Common myeloid progenitor, CD34-positive (primary cell): Measurements from ENCODE around the gene CPOX.
"Not testable (repeated sequence)": the region's sequence is repeated elsewhere in the genome, so short reads cannot be mapped to it uniquely, and the experiment has no call there.

Source experiments
- CTCF ChIA-PET: fragments of 350-600 bp; sonication (Branson Sonifier 250); formaldehyde crosslinking; loops from one replicate; lab custom pipeline; 2021; ENCODE audit warnings: antibody characterized with exemption; lab: Charles Lee
- POLR2A ChIA-PET: fragments of 350-600 bp; sonication (Branson Sonifier 250); formaldehyde crosslinking; loops from one replicate; lab custom pipeline; 2021; ENCODE audit warnings: antibody characterized with exemption; lab: Charles Lee
- DNase-seq, 3 donors: peaks; one replicate each; pipeline versions ENCODE4 v3.0.0 to v3.0.0-alpha.2; 2013
- H3K27ac ChIP-seq, 2 experiments: 1 replicate in 1 of 2; 2 replicates in 1 of 2; pipeline ENCODE4 v1.7.0; 2013; ENCODE audit warnings: inconsistent platforms in 2 of 2, low read length in 2 of 2, mild to moderate bottlenecking in 2 of 2, low read depth in 1 of 2, moderate library complexity in 1 of 2; ENCODE audit not compliant: severe bottlenecking in 2 of 2, insufficient read depth in 1 of 2, poor library complexity in 1 of 2
- H3K27me3 ChIP-seq, 5 experiments: replicated peaks in 2 of 5; 1 replicate in 3 of 5; 2 replicates in 2 of 5; pipeline versions ENCODE4 v1.6.1 to v1.7.0; 2013; ENCODE audit warnings: low read length in 4 of 5, mild to moderate bottlenecking in 2 of 5, moderate library complexity in 2 of 5, inconsistent platforms in 1 of 5; ENCODE audit not compliant: insufficient read depth in 5 of 5, control insufficient read depth in 4 of 5
- H3K36me3 ChIP-seq, 4 experiments: 1 replicate in 2 of 4; 2 replicates in 2 of 4; pipeline versions ENCODE4 v1.6.1 to v1.7.0; 2013; ENCODE audit warnings: low read length in 3 of 4, control low read depth in 1 of 4, mild to moderate bottlenecking in 1 of 4; ENCODE audit not compliant: control insufficient read depth in 4 of 4, insufficient read depth in 4 of 4
- H3K4me1 ChIP-seq, 4 experiments: 1 replicate in 3 of 4; 2 replicates in 1 of 4; pipeline versions ENCODE4 v1.6.1 to v1.7.1; 2013; ENCODE audit warnings: low read length in 3 of 4, mild to moderate bottlenecking in 3 of 4, control low read depth in 1 of 4, inconsistent platforms in 1 of 4, moderate library complexity in 1 of 4; ENCODE audit not compliant: control insufficient read depth in 4 of 4, insufficient read depth in 4 of 4; ENCODE audit errors: control extremely low read depth in 1 of 4
- H3K4me3 ChIP-seq, 7 experiments: 1 replicate in 4 of 7; 2 replicates in 3 of 7; pipeline versions ENCODE4 v1.5.1 to v1.7.0; 2013; ENCODE audit warnings: mild to moderate bottlenecking in 7 of 7, low read length in 6 of 7, moderate library complexity in 6 of 7, inconsistent platforms in 2 of 7, low read depth in 2 of 7, control low read depth in 1 of 7; ENCODE audit not compliant: insufficient read depth in 4 of 7, control insufficient read depth in 1 of 7; ENCODE audit errors: extremely low read depth in 1 of 7
- H3K9me3 ChIP-seq, 5 experiments: 1 replicate in 4 of 5; 2 replicates in 1 of 5; pipeline versions ENCODE4 v1.6.1 to v1.7.1; 2013; ENCODE audit warnings: low read length in 4 of 5, mild to moderate bottlenecking in 2 of 5, inconsistent platforms in 1 of 5, low read depth in 1 of 5, moderate library complexity in 1 of 5; ENCODE audit not compliant: control insufficient read depth in 4 of 5, insufficient read depth in 2 of 5; ENCODE audit errors: control extremely low read depth in 1 of 5
- WGBS: methylation state at CpG from one replicate; pipeline ENCODE4 v1.1.5; 2013; ENCODE audit not compliant: insufficient coverage; 5-methylcytosine and 5-hydroxymethylcytosine counted together

CPOX gene

GRCh38 chr3:98564282-98565005 is 29.0 kb downstream of the CPOX start:
- 89% methylated on average over 3 of the region's 7 CpGs for WGBS
- POLR2A ChIA-PET = no interaction called here
- CTCF ChIA-PET = interaction anchor here (0.9 to 1.5 kb wide), 3 partner anchors 9 to 524 kb away, joined by 3 to 4 read pairs (median 3); no protein-coding TSS in a partner anchor
- peaks cover 0 to 51% (median 5%) of the 10 kb centered on the region in 4 experiments for H3K4me1 ChIP-seq
- no peaks in the 10 kb centered on the region for H3K36me3 ChIP-seq
- DNase-seq = no peak
- no peaks in the 10 kb centered on the region for H3K27me3 ChIP-seq
- H3K4me3 ChIP-seq = no peak overlapping the region
- no peaks in the 10 kb centered on the region for H3K9me3 ChIP-seq
- H3K27ac ChIP-seq = no peak overlapping the region

GRCh38 chr3:98563661-98564281 is 29.6 kb downstream of the CPOX start:
- Histone ChIP-seq H3K36me3 (no peaks in the 10 kb centered on the region), H3K27me3 (no peaks in the 10 kb centered on the region), H3K4me1 (peaks cover 0 to 51% (median 5%) of the 10 kb centered on the region in 4 experiments), H3K4me3 (no peak overlapping the region), H3K9me3 (no peaks in the 10 kb centered on the region), H3K27ac (no peak overlapping the region)
- POLR2A ChIA-PET = no interaction called here
- CTCF ChIA-PET = interaction anchor here (0.9 to 1.5 kb wide), 2 partner anchors 9 to 524 kb away, joined by 3 to 4 read pairs; no protein-coding TSS in a partner anchor
- WGBS = 94% methylated on average over 3 of the region's 4 CpGs
- peak; percentile 22 to 79 (median 78) for DNase-seq

DNA sequence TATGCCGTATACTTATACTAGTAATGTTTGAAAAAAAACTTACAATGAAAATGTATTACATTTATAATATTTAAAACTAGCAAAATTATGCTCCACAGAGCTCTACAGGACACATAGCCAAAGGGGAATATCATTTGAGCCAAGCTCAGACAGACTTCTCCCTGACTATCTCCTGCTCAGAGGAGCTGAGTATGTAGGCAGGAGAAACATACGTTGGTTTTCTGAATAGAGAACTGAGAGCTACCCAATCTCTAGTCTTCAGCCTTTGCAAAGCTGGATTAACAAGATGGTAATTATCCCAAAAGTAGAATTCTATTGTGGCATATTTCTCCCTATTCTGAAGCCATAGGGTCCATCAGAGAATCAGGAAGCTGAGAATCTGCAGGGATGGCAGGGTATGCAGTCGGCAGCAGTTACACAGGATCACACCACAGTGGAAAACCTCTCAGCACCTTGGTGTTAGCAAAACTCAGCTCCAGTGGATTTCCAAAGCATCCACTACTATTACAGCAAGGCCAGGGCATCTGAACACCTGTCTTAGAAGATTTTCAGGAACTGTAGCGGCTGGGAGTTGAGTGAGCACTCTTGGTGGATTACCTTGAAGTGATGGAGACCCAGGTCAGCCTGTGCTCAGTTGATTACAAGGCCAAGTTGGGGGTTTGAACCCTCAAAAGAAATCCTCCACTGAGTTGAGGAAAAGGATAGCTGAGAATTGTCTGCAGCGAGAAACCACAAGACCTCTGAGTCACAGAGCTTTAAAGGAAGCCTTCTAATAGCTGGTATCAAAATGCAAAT is 31.5 kb downstream of the CPOX start:
- H3K27me3 ChIP-seq = no peaks in the 10 kb centered on the region
- H3K4me3 ChIP-seq = no peak overlapping the region
- POLR2A ChIA-PET = no interaction called here
- CTCF ChIA-PET = interaction anchor here (0.7 to 1.2 kb wide), 2 partner anchors 10 to 803 kb away, joined by 3 to 5 read pairs; no protein-coding TSS in a partner anchor
- peak in 2 of 3 donors; percentile 58 to 68 for DNase-seq
- H3K36me3 ChIP-seq = no peaks in the 10 kb centered on the region
- H3K9me3 ChIP-seq = no peaks in the 10 kb centered on the region
- 100% methylated on average over 1 of the region's 5 CpGs for WGBS
- H3K4me1 ChIP-seq = peaks cover 0 to 67% (median 5%) of the 10 kb centered on the region in 4 experiments
- H3K27ac ChIP-seq = no peak overlapping the region

DNA sequence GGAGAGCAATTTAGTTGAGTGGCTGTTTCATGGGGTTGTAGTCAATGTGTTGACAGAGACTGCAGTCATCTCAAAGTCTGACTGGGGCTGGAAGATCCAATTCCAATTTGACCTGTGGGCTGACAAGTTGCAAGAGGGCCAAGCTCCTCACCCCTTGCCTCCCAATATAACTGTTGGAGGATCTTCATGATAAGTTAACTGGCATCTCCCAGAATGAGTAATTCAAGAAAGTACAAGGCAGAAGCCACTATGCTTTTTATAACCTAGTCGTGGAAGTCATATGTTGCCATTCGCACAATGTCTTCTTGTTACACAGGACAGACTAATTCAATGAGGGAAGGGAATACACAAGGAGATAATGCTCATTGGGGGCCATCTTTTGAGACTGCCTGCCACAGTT is 32.5 kb downstream of the CPOX start:
- H3K27me3 ChIP-seq = no peaks in the 10 kb centered on the region
- H3K27ac ChIP-seq = no peak overlapping the region
- WGBS = 100% methylated on average over 2 of the region's 2 CpGs
- no peaks in the 10 kb centered on the region for H3K9me3 ChIP-seq
- no peak for DNase-seq
- H3K4me1 ChIP-seq = peaks cover 0 to 68% (median 5%) of the 10 kb centered on the region in 4 experiments
- ChIA-PET POLR2A (no interaction called here), CTCF (no interaction called here)
- no peaks in the 10 kb centered on the region for H3K36me3 ChIP-seq
- no peak overlapping the region for H3K4me3 ChIP-seq

DNA sequence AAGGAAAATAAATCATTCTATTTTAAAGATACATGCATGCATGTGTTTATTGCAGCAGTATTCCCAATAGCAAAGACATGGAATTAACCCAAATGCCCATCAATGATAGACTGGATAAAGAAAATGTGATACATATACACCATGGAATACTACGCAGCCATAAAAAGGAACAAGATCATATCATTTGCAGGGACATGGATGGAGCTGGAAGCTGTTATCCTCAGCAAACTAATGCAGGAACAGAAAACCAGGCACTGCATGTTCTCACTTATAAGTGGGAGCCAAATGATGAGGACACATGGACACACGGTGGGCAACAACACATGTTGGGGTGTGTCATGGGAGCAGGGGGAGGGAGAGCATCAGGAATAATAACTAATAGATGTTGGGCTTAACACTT is 33.6 kb downstream of the CPOX start:
- H3K4me3 ChIP-seq, POLR2A ChIA-PET, H3K27me3 ChIP-seq, DNase-seq, H3K27ac ChIP-seq, H3K9me3 ChIP-seq, H3K36me3 ChIP-seq: not testable (repeated sequence)
- peaks cover 0 to 68% (median 6%) of the 10 kb centered on the region in 4 experiments for H3K4me1 ChIP-seq
- whole genome bisulfite sequencing = no CpG with 5 or more reads among the region's 2 CpGs
- CTCF ChIA-PET = interaction anchor here (0.6 kb wide), 1 partner anchor 12 kb away, joined by 3 read pairs; no protein-coding TSS in a partner anchor

DNA sequence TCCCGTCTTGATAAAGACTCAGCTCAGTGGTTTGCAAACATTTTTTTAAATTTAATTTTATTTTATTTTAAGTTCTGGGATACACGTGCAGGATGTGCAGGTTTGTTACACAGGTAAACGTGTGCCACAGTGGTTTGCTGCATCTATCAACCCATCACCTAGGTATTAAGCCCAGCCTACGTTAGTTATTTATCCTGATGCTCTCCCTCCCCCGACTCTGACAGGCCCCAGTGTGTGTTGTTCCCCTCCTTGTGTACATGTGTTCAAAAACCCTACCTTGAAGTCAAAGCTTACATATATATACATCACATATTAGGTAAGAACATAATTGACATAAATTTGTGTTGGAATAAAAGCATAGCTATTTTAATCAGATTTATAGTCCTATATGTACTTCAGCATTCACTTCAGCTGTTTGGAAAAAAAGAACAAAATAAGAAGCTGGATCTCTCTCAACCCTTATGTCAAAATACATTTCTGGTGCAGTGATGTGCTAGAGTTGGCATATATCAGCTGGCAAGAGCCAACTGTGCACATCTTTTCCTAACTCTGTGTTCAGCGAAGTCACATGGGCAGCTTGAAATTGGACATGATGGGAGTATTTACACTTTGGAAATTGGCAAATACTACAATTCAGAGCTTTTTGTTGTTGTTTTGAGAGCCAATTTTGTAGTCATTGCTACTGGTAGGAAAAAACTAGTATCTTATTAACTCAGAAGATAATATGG is 35.1 kb downstream of the CPOX start:
- H3K36me3 ChIP-seq = no peaks in the 10 kb centered on the region
- no peak for DNase-seq
- H3K27me3 ChIP-seq = no peaks in the 10 kb centered on the region
- no peak overlapping the region for H3K27ac ChIP-seq
- no peak overlapping the region for H3K4me3 ChIP-seq
- POLR2A ChIA-PET = no interaction called here
- peaks cover 0 to 67% (median 8%) of the 10 kb centered on the region in 4 experiments for H3K4me1 ChIP-seq
- CTCF ChIA-PET = no interaction called here
- H3K9me3 ChIP-seq = no peaks in the 10 kb centered on the region
- WGBS = 93% methylated on average over 3 of the region's 6 CpGs
